ENCODE data around the gene SIK1. TPM values are rescaled to one million over a fixed set of nuclear protein-coding genes. Genes with fewer than 3 reads are reported as not detected.

The SIK1 gene
- total RNA-seq, 1 experiment from 2014 or later: 5.7 TPM

DNA sequence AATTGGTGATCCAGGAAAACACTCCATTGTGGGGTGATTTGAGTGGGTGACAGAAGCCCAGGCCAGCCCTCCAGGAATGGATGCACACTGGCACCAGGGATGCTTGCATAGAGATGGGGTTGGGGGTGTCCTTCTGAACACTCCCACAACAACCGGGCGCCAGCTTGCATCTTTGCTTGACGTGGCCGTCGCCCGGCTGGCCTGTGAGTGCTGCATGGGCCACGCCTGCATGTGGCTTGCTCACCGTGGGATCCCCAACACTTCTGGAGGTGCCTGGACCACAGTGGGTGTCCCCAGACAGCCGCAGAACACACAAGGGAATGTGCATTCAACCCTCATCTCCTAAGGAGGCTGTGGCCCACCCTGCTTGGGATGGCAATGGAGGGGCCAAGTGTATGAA, 55.1 kb downstream of the SIK1 start:
- Histone ChIP-seq H3K4me1 (ENCODE audit: insufficient read depth, low read length) (peaks cover 4% of the 10 kb centered on the region; the same call in 1 of the 2 replicates), H3K23ac (ENCODE audit: insufficient read length, low read depth, low read length) (no peak overlapping the region), H3K9ac (ENCODE audit: extremely low read depth, insufficient read length, low read length) (no peak overlapping the region), H3K4me2 (ENCODE audit: insufficient read depth, insufficient read length, low read length) (no peak overlapping the region), H3K79me1 (ENCODE audit: insufficient read depth, low read depth, low read length, poor library complexity, severe bottlenecking) (no peaks in the 10 kb centered on the region), H2AFZ (ENCODE audit: low read length) (no peak overlapping the region), H2BK15ac (ENCODE audit: low read depth, low read length) (no peak overlapping the region), H4K20me1 (ENCODE audit: control insufficient read depth, insufficient read depth, insufficient read length) (no peaks in the 10 kb centered on the region), H3K9me3 (ENCODE audit: control insufficient read depth, low read depth, low read length) (no peaks in the 10 kb centered on the region), H4K8ac (replicated peaks; ENCODE audit: insufficient read length, low read depth, low read length) (no peak overlapping the region), H3K56ac (ENCODE audit: insufficient read length, low read depth, low read length) (no peak overlapping the region), H3K14ac (ENCODE audit: insufficient read depth, low read length) (no peak overlapping the region), H2BK120ac (ENCODE audit: low read depth, low read length, poor library complexity, severe bottlenecking) (no peak overlapping the region), H4K5ac (ENCODE audit: insufficient read length, low read depth, low read length) (no peak overlapping the region), H2AK5ac (ENCODE audit: insufficient read length, low read length) (no peak overlapping the region), H2BK20ac (ENCODE audit: low read depth, low read length, poor library complexity, severe bottlenecking) (no peak overlapping the region), H3K27ac (ENCODE audit: insufficient read length, low read depth, low read length) (no peak overlapping the region), H3K27me3 (ENCODE audit: insufficient read depth, low read length) (no peaks in the 10 kb centered on the region), H2BK12ac (ENCODE audit: insufficient read length, low read depth, low read length) (no peak overlapping the region), H3K18ac (ENCODE audit: insufficient read length, low read depth, low read length) (no peak overlapping the region), H3K79me2 (ENCODE audit: insufficient read depth, low read length) (no peaks in the 10 kb centered on the region), H3K23me2 (ENCODE audit: insufficient read length, low read depth, low read length, poor library complexity, severe bottlenecking) (no peaks in the 10 kb centered on the region), H4K91ac (ENCODE audit: insufficient read length, low read depth, low read length) (no peak overlapping the region), H3K4ac (ENCODE audit: low read depth, low read length) (no peak overlapping the region), H3T11ph (ENCODE audit: low read length) (no peak overlapping the region), H2BK5ac (ENCODE audit: insufficient read length, low read length) (no peak overlapping the region)
- Mint-ChIP-seq H3K27ac (peak overlapping the region in 1 of 3 experiments; percentile 80; a peak in 1 of 7 replicates), H3K36me3 (ENCODE audit: insufficient read depth in 1 of 3, low read depth in 3 of 3) (no peaks in the 10 kb centered on the region), H3K27me3 (ENCODE audit: low read depth) (peaks cover 5% of the 10 kb centered on the region; the same call in 1 of the 2 replicates), H3K9me3 (peaks cover 0 to 3% of the 10 kb centered on the region in 2 experiments; a peak in 2 of 5 replicates), H3K4me1 (peaks cover 25 to 32% of the 10 kb centered on the region in 2 experiments), H3K4me3 (no peak overlapping the region)
- no peak for DNase-seq
- TF ChIP-seq, protein P1, sequence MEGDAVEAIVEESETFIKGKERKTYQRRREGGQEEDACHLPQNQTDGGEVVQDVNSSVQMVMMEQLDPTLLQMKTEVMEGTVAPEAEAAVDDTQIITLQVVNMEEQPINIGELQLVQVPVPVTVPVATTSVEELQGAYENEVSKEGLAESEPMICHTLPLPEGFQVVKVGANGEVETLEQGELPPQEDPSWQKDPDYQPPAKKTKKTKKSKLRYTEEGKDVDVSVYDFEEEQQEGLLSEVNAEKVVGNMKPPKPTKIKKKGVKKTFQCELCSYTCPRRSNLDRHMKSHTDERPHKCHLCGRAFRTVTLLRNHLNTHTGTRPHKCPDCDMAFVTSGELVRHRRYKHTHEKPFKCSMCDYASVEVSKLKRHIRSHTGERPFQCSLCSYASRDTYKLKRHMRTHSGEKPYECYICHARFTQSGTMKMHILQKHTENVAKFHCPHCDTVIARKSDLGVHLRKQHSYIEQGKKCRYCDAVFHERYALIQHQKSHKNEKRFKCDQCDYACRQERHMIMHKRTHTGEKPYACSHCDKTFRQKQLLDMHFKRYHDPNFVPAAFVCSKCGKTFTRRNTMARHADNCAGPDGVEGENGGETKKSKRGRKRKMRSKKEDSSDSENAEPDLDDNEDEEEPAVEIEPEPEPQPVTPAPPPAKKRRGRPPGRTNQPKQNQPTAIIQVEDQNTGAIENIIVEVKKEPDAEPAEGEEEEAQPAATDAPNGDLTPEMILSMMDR (conservative IDR thresholded peaks at IDR 0.05): no peak
- WGBS (ENCODE audit: extremely low coverage, insufficient read length, low lambda C conversion rate): no CpG with 5 or more reads among the region's 9 CpGs

All from H9 (cell line).